Stimulated activated CD8-positive, alpha-beta memory T cell treated with anti-CD3 and anti-CD28 coated beads, Interleukin-2, amount 100 ng/mL, for 1 hour (primary cell): ENCODE results near the gene AKR7A3.
"Not testable (repeated sequence)": the region's sequence is repeated elsewhere in the genome, so short reads cannot be mapped to it uniquely, and the experiment has no call there.

Source experiments
- DNase-seq, 2 donors: peaks; one replicate each; pipeline ENCODE4 v3.0.0-alpha.2; 2020; ENCODE audit warnings: low read depth in 2 of 2

The AKR7A3 gene

GRCh38 chr1:19319196-19319595 lies 30.6 kb upstream of the AKR7A3 start:
- DNase-seq, result no peak

- DNase-seq, result no peak
Measured at GRCh38 chr1:19317126-19317910, 28.7 kb upstream of the AKR7A3 start.

- DNase-seq, result no peak
Measured at GRCh38 chr1:19315378-19316198, 27.0 kb upstream of the AKR7A3 start.

- DNase-seq, result no peak
Measured at GRCh38 chr1:19313961-19314882, 25.7 kb upstream of the AKR7A3 start.

- DNase-seq, result no peak
Measured at GRCh38 chr1:19313636-19313959, 25.0 kb upstream of the AKR7A3 start.

- DNase-seq, result no peak
Measured at GRCh38 chr1:19312782-19313635, 24.4 kb upstream of the AKR7A3 start.

- DNase-seq, result peak; percentile 85 to 87
Measured at GRCh38 chr1:19311931-19312781, 23.6 kb upstream of the AKR7A3 start, which contains the start of the genes AKR7A2 and SLC66A1. Gene AKR7A2 (minus strand): TSS chr1:19312144. CDS start chr1:19312124, 20 bp downstream. Gene SLC66A1 (plus strand): TSS chr1:19312326. CDS start chr1:19317678, 5,352 bp downstream.

GRCh38 chr1:19311503-19311930 lies 22.9 kb upstream of the AKR7A3 start:
- DNase-seq, result no peak

GRCh38 chr1:19310720-19311502 lies 22.3 kb upstream of the AKR7A3 start:
- no peak for DNase-seq

GRCh38 chr1:19310061-19310460 lies 21.5 kb upstream of the AKR7A3 start:
- no peak for DNase-seq

- no peak for DNase-seq
Measured at GRCh38 chr1:19309123-19309813, 20.7 kb upstream of the AKR7A3 start.

- DNase-seq, result no peak
Measured at GRCh38 chr1:19308509-19308907, 19.9 kb upstream of the AKR7A3 start.

- no peak for DNase-seq
Measured at GRCh38 chr1:19307794-19308508, 19.4 kb upstream of the AKR7A3 start.

GRCh38 chr1:19306941-19307340 lies 18.4 kb upstream of the AKR7A3 start:
- no peak for DNase-seq

- DNase-seq, result no peak
Measured at GRCh38 chr1:19305880-19306279, 17.3 kb upstream of the AKR7A3 start.

- not testable (repeated sequence) for DNase-seq
Measured at GRCh38 chr1:19304081-19304480, 15.5 kb upstream of the AKR7A3 start.

- DNase-seq, result no peak
Measured at GRCh38 chr1:19300211-19300610, 11.6 kb upstream of the AKR7A3 start.

- no peak for DNase-seq
Measured at GRCh38 chr1:19294638-19295037, 6.1 kb upstream of the AKR7A3 start.
